H9 (cell line): ENCODE results near the gene CTDSP2. TPM values are rescaled to one million over a fixed set of nuclear protein-coding genes. Genes with fewer than 3 reads are reported as not detected.

Experiments
- DNase-seq: peaks from one replicate; pipeline ENCODE4 v3.0.0-alpha.2; 2017
- H2AFZ ChIP-seq: one replicate; pipeline ENCODE4 v1.6.1; 2013; ENCODE audit warnings: mild to moderate bottlenecking, low read length, control low read depth, moderate library complexity
- H2AK5ac ChIP-seq: 2 replicates; pipeline ENCODE4 v1.6.1; 2013; ENCODE audit warnings: low read length, control low read depth, mixed read lengths; ENCODE audit not compliant: insufficient read length
- H2BK120ac ChIP-seq: one replicate; pipeline ENCODE4 v1.6.1; 2013; ENCODE audit warnings: low read depth, mild to moderate bottlenecking, low read length, control low read depth, inconsistent platforms; ENCODE audit not compliant: poor library complexity, severe bottlenecking
- H2BK12ac ChIP-seq: 2 replicates; pipeline ENCODE4 v1.6.1; 2013; ENCODE audit warnings: low read length, control low read depth, mixed read lengths, low read depth; ENCODE audit not compliant: insufficient read length
- H2BK15ac ChIP-seq: 2 replicates; pipeline ENCODE4 v1.6.1; 2013; ENCODE audit warnings: low read depth, low read length, control low read depth
- H2BK20ac ChIP-seq: one replicate; pipeline ENCODE4 v1.6.1; 2013; ENCODE audit warnings: low read depth, mild to moderate bottlenecking, low read length, control low read depth, inconsistent platforms; ENCODE audit not compliant: poor library complexity, severe bottlenecking
- H2BK5ac ChIP-seq: 2 replicates; pipeline ENCODE4 v1.6.1; 2013; ENCODE audit warnings: low read length, control low read depth, mixed read lengths; ENCODE audit not compliant: insufficient read length
- H3K14ac ChIP-seq: 2 replicates; pipeline ENCODE4 v1.6.1; 2013; ENCODE audit warnings: low read length, control low read depth; ENCODE audit not compliant: insufficient read depth
- H3K18ac ChIP-seq: 2 replicates; pipeline ENCODE4 v1.6.1; 2013; ENCODE audit warnings: low read depth, mild to moderate bottlenecking, mixed read lengths, low read length, control low read depth; ENCODE audit not compliant: insufficient read length
- H3K23ac ChIP-seq: 2 replicates; pipeline ENCODE4 v1.6.1; 2013; ENCODE audit warnings: low read length, control low read depth, mixed read lengths, low read depth; ENCODE audit not compliant: insufficient read length
- H3K23me2 ChIP-seq: 2 replicates; pipeline ENCODE4 v1.6.1; 2013; ENCODE audit warnings: low read depth, mild to moderate bottlenecking, mixed read lengths, low read length, control low read depth; ENCODE audit not compliant: insufficient read length, poor library complexity, severe bottlenecking
- H3K27ac ChIP-seq: 2 replicates; pipeline ENCODE4 v1.5.1; 2013; ENCODE audit warnings: low read length, control low read depth, mixed read lengths, low read depth; ENCODE audit not compliant: insufficient read length
- H3K27me3 ChIP-seq: 2 replicates; pipeline ENCODE4 v1.6.1; 2013; ENCODE audit warnings: low read length, control low read depth, inconsistent platforms; ENCODE audit not compliant: insufficient read depth
- H3K4ac ChIP-seq: 2 replicates; pipeline ENCODE4 v1.6.1; 2013; ENCODE audit warnings: low read depth, mild to moderate bottlenecking, control low read depth, inconsistent platforms, low read length, moderate library complexity
- H3K4me1 ChIP-seq: 2 replicates; pipeline ENCODE4 v1.6.1; 2013; ENCODE audit warnings: low read length, control low read depth, inconsistent platforms; ENCODE audit not compliant: insufficient read depth
- H3K4me2 ChIP-seq: 2 replicates; pipeline ENCODE4 v1.6.1; 2013; ENCODE audit warnings: low read length, control low read depth, mixed read lengths; ENCODE audit not compliant: insufficient read length, insufficient read depth
- H3K56ac ChIP-seq: 2 replicates; pipeline ENCODE4 v1.6.1; 2013; ENCODE audit warnings: low read depth, mild to moderate bottlenecking, mixed read lengths, low read length, control low read depth; ENCODE audit not compliant: insufficient read length
- H3K79me1 ChIP-seq: 2 replicates; pipeline ENCODE4 v1.6.1; 2013; ENCODE audit warnings: low read depth, mild to moderate bottlenecking, moderate library complexity, low read length, control low read depth, inconsistent platforms; ENCODE audit not compliant: insufficient read depth, poor library complexity, severe bottlenecking
- H3K79me2 ChIP-seq: 2 replicates; pipeline ENCODE4 v1.6.1; 2013; ENCODE audit warnings: low read length, control low read depth, inconsistent platforms; ENCODE audit not compliant: insufficient read depth
- H3K9ac ChIP-seq: 2 replicates; pipeline ENCODE4 v1.6.1; 2013; ENCODE audit warnings: low read length, control low read depth, mixed read lengths; ENCODE audit not compliant: insufficient read length; ENCODE audit errors: extremely low read depth
- H3K9me3 ChIP-seq: one replicate; pipeline ENCODE4 v1.6.1; 2013; ENCODE audit warnings: low read depth, low read length, inconsistent platforms; ENCODE audit not compliant: control insufficient read depth
- H3T11ph ChIP-seq: one replicate; pipeline ENCODE4 v1.6.1; 2013; ENCODE audit warnings: mild to moderate bottlenecking, low read length, control low read depth, inconsistent platforms
- H4K20me1 ChIP-seq: one replicate; pipeline ENCODE4 v1.6.1; 2013; ENCODE audit not compliant: control insufficient read depth, insufficient read length, insufficient read depth
- H4K5ac ChIP-seq: 2 replicates; pipeline ENCODE4 v1.6.1; 2013; ENCODE audit warnings: low read depth, mild to moderate bottlenecking, mixed read lengths, low read length, control low read depth; ENCODE audit not compliant: insufficient read length
- H4K8ac ChIP-seq: replicated peaks from 2 replicates; pipeline ENCODE4 v1.6.1; 2013; ENCODE audit warnings: low read length, control low read depth, mixed read lengths, low read depth; ENCODE audit not compliant: insufficient read length
- H4K91ac ChIP-seq: 2 replicates; pipeline ENCODE4 v1.6.1; 2013; ENCODE audit warnings: low read depth, mild to moderate bottlenecking, moderate library complexity, mixed read lengths, low read length, control low read depth; ENCODE audit not compliant: insufficient read length
- H3K27ac Mint-ChIP-seq, 3 experiments: 2 replicates in 2 of 3; 3 replicates in 1 of 3; pipeline ENCODE4 v1.8.0; 2020 to 2021; ENCODE audit warnings: mixed read lengths in 3 of 3, mild to moderate bottlenecking in 1 of 3, moderate library complexity in 1 of 3
- H3K27me3 Mint-ChIP-seq: 2 replicates; pipeline ENCODE4 v1.8.0; 2021; ENCODE audit warnings: low read depth, mild to moderate bottlenecking, moderate library complexity, mixed read lengths
- H3K36me3 Mint-ChIP-seq, 3 experiments: 2 replicates in 2 of 3; 3 replicates in 1 of 3; pipeline ENCODE4 v1.8.0; 2020 to 2021; ENCODE audit warnings: low read depth in 3 of 3, mixed read lengths in 3 of 3; ENCODE audit not compliant: insufficient read depth in 1 of 3
- H3K4me1 Mint-ChIP-seq, 2 experiments: 2 replicates each; pipeline ENCODE4 v1.8.0; 2020; ENCODE audit warnings: mixed read lengths in 2 of 2
- H3K4me3 Mint-ChIP-seq, 2 experiments: 2 replicates in 1 of 2; 3 replicates in 1 of 2; pipeline ENCODE4 v1.8.0; 2020 to 2021; ENCODE audit warnings: mild to moderate bottlenecking in 2 of 2, mixed read lengths in 2 of 2, moderate library complexity in 1 of 2
- H3K9me3 Mint-ChIP-seq, 2 experiments: 2 replicates in 1 of 2; 3 replicates in 1 of 2; pipeline ENCODE4 v1.8.0; 2020; ENCODE audit warnings: mild to moderate bottlenecking in 2 of 2, mixed read lengths in 2 of 2, moderate library complexity in 1 of 2
- WGBS: extraction: QIAGEN DNeasy Blood & Tissue Kit; methylation state at CpG from one replicate; pipeline ENCODE4 v1.1.7; 2013; ENCODE audit warnings: missing lambda C conversion rate, low lambda C conversion rate, mixed read lengths; ENCODE audit not compliant: insufficient read length; ENCODE audit errors: extremely low coverage; 5-methylcytosine and 5-hydroxymethylcytosine counted together
- total RNA-seq: library from RNA; stranded (reverse); gene quantifications from 2 replicates; pipeline ENCODE4 v1.2.1, GENCODE V29; 2021
- TF ChIP-seq, protein P1 (sequence below): fragments of 200-600 bp; sonication (generic); conservative IDR thresholded peaks from 3 replicates; pipeline ENCODE4 v1.8.0; 2021; ENCODE audit warnings: antibody characterized with exemption, mild to moderate bottlenecking

Gene CTDSP2
- total RNA-seq, 1 experiment from 2014 or later = 103 TPM

DNA sequence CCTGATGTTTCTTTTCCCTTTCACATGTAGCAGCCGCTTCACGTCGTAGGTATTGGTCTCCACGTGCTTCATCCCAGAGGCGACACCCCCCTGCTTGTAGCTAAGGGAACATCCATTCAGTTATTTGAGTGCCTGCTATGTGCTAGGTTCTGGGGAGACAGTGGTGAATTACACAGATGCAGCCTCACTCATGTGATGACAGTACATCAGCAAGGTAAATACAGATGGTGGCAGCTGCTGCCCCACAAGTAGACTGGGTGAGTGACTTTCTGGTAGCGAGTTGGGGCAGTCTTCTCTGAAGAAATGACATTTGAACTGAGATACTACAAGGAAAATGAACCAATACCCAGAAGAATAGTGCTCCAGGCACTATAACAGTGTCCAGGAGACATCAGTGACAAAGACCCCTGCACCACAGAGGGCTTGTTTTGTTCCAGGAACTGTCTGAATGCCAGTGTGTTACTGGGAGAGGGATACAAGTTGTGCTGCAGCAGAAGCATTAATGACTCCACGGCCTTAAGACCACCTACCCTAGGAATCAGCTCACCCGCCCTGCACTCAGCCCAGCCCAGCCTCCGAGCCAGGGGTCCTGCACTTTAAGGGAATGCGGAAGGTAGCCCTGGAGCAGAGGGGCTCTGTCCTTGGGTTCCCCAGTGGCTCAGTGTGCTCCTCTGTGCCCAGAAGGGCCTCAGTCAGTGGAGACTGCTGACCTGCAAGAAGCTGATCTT is 35.3 kb downstream of the CTDSP2 start:
- Histone ChIP-seq H3K4ac (no peak overlapping the region), H3K4me1 (no peaks in the 10 kb centered on the region), H3T11ph (no peak overlapping the region), H3K14ac (no peak overlapping the region), H3K27me3 (no peaks in the 10 kb centered on the region), H4K20me1 (no peaks in the 10 kb centered on the region), H3K79me2 (no peaks in the 10 kb centered on the region), H4K91ac (no peak overlapping the region), H2BK20ac (no peak overlapping the region), H4K8ac (no peak overlapping the region), H2BK15ac (no peak overlapping the region), H2AK5ac (no peak overlapping the region), H2AFZ (no peak overlapping the region), H3K23ac (no peak overlapping the region), H3K9me3 (no peaks in the 10 kb centered on the region), H3K18ac (no peak overlapping the region), H2BK120ac (no peak overlapping the region), H3K4me2 (no peak overlapping the region), H3K27ac (no peak overlapping the region), H4K5ac (no peak overlapping the region), H2BK5ac (no peak overlapping the region), H3K23me2 (no peaks in the 10 kb centered on the region), H3K9ac (no peak overlapping the region), H3K56ac (no peak overlapping the region), H3K79me1 (no peaks in the 10 kb centered on the region), H2BK12ac (no peak overlapping the region)
- whole genome bisulfite sequencing = no CpG with 5 or more reads among the region's 10 CpGs
- H3K36me3 Mint-ChIP-seq = peaks cover 0 to 9% (median 3%) of the 10 kb centered on the region in 3 experiments; a peak in 4 of 7 replicates
- no peak overlapping the region for H3K4me3 Mint-ChIP-seq
- H3K9me3 Mint-ChIP-seq = no peaks in the 10 kb centered on the region
- no peak overlapping the region for H3K27ac Mint-ChIP-seq
- TF ChIP-seq, protein P1, sequence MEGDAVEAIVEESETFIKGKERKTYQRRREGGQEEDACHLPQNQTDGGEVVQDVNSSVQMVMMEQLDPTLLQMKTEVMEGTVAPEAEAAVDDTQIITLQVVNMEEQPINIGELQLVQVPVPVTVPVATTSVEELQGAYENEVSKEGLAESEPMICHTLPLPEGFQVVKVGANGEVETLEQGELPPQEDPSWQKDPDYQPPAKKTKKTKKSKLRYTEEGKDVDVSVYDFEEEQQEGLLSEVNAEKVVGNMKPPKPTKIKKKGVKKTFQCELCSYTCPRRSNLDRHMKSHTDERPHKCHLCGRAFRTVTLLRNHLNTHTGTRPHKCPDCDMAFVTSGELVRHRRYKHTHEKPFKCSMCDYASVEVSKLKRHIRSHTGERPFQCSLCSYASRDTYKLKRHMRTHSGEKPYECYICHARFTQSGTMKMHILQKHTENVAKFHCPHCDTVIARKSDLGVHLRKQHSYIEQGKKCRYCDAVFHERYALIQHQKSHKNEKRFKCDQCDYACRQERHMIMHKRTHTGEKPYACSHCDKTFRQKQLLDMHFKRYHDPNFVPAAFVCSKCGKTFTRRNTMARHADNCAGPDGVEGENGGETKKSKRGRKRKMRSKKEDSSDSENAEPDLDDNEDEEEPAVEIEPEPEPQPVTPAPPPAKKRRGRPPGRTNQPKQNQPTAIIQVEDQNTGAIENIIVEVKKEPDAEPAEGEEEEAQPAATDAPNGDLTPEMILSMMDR = no peak
- peaks cover 6 to 7% of the 10 kb centered on the region in 2 experiments for H3K4me1 Mint-ChIP-seq
- no peak for DNase-seq
- H3K27me3 Mint-ChIP-seq = no peaks in the 10 kb centered on the region
